GM12874 (cell line): ENCODE data around the gene GALNT9.

Source experiments
- TF ChIP-seq, protein P1 (sequence below): IDR thresholded peaks from 2 replicates; pipeline ENCODE4 v1.5.1; 2011; ENCODE audit warnings: low read depth, mild to moderate bottlenecking, control low read depth, low read length, moderate library complexity; ENCODE audit not compliant: insufficient read depth

The GALNT9 gene

DNA sequence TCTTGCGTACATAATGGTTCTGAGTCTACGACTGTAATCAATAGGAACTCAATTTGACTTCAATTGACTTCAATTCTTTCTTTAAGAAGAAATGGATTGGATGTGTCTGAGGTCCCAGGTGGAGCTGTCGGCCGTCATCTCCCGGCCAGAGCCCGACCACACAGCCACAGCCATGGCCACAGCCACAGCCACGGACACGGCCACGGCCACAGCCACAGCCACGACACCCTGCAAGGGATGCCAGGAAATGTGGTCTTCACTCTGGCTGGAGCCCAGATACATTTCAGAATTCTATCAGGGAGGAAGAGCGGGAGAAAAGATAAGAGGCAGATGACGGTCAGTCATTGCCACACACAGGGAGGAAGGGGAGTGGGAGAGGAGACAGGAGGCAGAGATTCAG is 58.9 kb downstream of the GALNT9 start:
- TF ChIP-seq, protein P1, sequence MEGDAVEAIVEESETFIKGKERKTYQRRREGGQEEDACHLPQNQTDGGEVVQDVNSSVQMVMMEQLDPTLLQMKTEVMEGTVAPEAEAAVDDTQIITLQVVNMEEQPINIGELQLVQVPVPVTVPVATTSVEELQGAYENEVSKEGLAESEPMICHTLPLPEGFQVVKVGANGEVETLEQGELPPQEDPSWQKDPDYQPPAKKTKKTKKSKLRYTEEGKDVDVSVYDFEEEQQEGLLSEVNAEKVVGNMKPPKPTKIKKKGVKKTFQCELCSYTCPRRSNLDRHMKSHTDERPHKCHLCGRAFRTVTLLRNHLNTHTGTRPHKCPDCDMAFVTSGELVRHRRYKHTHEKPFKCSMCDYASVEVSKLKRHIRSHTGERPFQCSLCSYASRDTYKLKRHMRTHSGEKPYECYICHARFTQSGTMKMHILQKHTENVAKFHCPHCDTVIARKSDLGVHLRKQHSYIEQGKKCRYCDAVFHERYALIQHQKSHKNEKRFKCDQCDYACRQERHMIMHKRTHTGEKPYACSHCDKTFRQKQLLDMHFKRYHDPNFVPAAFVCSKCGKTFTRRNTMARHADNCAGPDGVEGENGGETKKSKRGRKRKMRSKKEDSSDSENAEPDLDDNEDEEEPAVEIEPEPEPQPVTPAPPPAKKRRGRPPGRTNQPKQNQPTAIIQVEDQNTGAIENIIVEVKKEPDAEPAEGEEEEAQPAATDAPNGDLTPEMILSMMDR, result no peak

DNA sequence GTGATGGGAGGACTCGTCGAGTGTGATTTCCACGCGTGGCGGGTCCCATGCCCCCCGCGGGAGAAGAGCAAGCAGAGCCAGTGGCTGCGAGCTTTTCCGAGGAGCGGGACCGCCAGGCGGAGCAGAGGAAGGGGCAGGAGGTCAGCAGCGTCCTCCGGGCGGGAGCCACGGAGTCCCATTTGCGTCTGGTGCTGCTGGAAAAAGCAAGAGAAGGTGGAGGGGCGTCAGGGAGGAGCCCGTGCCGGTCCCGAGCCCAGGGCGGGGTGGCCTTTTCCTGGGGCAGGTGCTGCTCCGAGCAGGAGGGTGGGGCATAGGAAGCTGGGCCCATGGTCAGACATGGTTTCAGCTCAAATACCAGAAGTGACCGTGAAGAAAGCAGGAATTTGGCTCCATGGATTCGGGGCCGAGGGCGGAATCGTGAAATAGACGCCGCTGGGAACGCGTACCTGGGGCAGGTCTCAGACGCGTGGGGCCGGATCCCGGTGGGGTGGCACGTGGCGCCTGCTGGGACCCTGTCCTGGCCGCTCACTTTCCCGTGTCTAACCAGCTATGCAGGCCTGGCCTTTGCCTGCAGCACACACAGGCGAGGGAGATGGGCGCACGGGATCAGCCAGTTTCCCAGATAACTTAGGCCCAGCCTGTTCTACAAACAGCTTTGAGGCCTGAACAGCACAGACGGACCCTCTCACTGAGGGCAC is 60.0 kb downstream of the GALNT9 start:
- TF ChIP-seq, protein P1, result no peak

DNA sequence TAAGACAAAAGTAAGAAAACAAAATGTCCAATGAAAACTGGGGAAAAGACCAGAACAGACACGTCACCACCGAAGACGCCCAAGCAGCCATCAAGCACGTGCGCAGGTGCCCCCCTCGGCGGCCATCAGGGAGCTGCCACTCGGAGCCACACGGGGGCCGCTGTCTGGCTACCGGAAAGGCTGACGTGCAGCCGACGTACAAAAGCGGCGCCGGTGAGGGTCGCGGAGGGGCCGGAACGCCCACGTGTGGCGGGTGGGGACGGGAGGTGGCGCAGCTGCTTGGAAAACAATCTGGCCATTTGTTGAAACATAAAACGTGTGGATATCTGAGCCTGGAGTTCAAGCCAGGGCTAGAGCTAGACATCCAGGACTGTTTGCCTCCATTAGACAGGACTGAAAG is 60.7 kb downstream of the GALNT9 start:
- TF ChIP-seq, protein P1, result no peak

DNA sequence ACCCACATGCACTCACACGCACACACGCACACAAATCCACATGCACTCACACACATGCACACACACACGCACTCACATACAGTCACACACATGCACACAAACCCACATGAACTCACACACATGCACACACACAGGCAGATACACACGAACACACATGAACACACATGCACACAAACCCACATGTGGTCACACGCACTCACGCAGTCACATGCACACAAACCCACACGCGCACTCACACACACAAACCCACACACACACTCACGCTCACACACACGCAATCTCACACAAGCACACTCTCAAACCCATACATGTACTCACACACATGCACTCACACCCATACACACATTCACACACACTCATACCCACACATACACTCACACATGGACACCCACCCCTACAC is 61.5 kb downstream of the GALNT9 start:
- TF ChIP-seq, protein P1, result no peak

DNA sequence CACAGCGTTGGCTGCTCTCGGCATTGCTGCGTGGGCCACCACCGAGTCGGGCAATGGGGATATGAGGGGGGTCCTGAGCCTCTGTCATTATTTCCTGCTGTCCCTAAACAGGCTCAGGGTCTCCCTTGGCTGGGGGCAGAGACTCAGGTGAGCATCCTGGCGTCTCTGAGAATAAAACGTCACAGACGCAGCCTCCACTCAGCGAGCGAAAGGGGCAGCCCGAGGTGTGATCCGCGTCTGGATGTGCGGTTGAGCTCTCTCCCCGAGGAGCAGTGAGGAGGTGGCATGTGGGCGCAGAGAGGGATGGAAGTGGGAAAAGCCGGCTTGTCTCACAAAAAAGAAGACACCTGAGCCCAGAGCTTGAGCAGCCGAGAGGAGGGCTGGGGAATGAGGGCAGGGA is 62.6 kb downstream of the GALNT9 start:
- TF ChIP-seq, protein P1, result no peak

DNA sequence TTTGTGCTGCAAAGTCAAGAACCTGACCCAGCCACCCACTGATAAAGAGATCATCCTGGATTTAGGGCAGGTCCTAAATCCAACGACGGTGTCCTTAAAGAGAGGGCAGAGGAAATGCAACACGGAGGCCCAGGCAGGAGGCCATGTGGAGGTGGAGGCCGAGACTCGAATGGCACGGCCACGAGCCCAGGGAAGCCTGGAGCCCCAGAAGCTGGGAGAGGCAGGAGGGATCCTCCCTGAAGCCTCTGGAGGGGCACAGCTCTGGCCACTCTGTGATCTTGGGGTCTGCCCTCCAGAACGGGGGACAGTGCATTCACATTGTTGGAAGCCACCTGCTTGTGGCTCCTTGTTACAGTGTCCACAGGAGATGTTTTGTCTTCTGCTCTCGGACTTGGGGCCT is 63.0 kb downstream of the GALNT9 start:
- TF ChIP-seq, protein P1, result no peak

DNA sequence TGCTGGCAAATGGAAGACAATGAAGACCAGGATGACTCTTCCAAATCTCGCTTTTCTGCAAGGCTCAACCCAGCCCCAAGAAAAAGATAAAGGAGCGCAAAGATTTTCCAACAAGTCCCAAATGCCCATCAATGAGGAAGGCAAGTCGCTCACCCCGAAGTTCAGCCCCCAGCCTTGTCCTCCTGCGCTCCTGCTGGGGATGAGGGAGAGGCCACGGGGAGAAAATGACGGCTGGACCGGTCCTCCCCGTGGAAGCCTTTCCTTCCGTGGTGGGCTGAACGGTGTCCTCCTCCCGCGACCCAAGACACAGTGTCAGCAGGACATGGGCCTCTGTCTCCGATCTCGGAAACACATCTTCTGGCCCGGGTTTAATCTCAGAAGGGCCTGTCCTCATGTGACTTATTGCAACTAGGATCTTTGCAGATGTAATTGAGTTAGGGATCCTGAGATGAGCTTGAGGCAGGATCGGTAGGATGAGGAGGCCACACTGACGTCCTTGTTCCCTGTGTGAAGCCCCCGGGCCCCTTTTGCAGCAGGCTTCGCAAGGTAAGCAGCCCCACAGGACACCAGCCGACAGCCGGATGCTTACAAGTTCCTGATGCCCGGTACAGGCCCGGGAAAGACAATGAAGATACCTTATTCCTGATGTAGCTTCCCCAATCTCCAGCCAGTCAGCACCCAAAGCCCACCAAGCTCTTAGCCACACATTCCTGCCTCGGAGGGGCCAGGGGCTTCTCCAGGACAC is 64.2 kb downstream of the GALNT9 start:
- TF ChIP-seq, protein P1, result no peak
